Measurements from ENCODE around the gene DNAI2. TPM values are rescaled to one million over a fixed set of nuclear protein-coding genes. Genes with fewer than 3 reads are reported as not detected.

The DNAI2 gene
- total and polyA plus RNA-seq, 9 of the 15 experiments (the other 6 are each of a cell fraction or from before 2014, with no cell fraction given): not detected

GRCh38 chr17:74227271-74228080 lies 46.6 kb upstream of the DNAI2 start (continued):
- TF ChIP-seq CUX1 (CRISPR knock-in tag; IDR thresholded peaks at IDR 0.05) (no peak), CBFA2T3 (IDR thresholded peaks at IDR 0.05) (peak; percentile 52), CEBPG (CRISPR knock-in tag; IDR thresholded peaks at IDR 0.05) (no peak), CEBPG (tag; conservative IDR thresholded peaks at IDR 0.05 in 1 of 2, IDR thresholded peaks at IDR 0.05 in 1 of 2) (no peak), HMG20B (CRISPR knock-in tag; IDR thresholded peaks at IDR 0.05) (no peak), GTF2B (IDR thresholded peaks at IDR 0.05; ENCODE audit: extremely low read depth, insufficient read length) (no peak), CTBP1 (IDR thresholded peaks at IDR 0.05; ENCODE audit: borderline replicate concordance) (0 out of 2 replicates have a peak, but pooled peaks have one; percentile 59), MLLT1 (IDR thresholded peaks at IDR 0.05) (no peak), FOXA1 (IDR thresholded peaks at IDR 0.05; ENCODE audit: borderline replicate concordance) (no peak), NRF1 (conservative IDR thresholded peaks at IDR 0.05 in 1 of 2, IDR thresholded peaks at IDR 0.05 in 1 of 2) (no peak), TCF3 (CRISPR knock-in tag; IDR thresholded peaks at IDR 0.05) (peak; percentile 61), TAF1 (IDR thresholded peaks at IDR 0.05; ENCODE audit: control insufficient read depth, extremely low read depth, insufficient read depth, low read length, severe bottlenecking) (no peak), NCOA2 (IDR thresholded peaks at IDR 0.05; ENCODE audit: partially characterized antibody in 2 of 2) (no peak)

Data from K562 (cell line).